ENCODE data around the gene MGAT5. TPM values are rescaled to one million over a fixed set of nuclear protein-coding genes. Genes with fewer than 3 reads are reported as not detected.
"Not testable (repeated sequence)": the region's sequence is repeated elsewhere in the genome, so short reads cannot be mapped to it uniquely, and the experiment has no call there.

MGAT5 gene
- polyA plus RNA-seq, 1 donor: 13.2 TPM

GRCh38 chr2:134279417-134279816, 25.5 kb downstream of the MGAT5 start:
- DNase-seq (ENCODE audit: low read depth): no peak

- no peak for DNase-seq (ENCODE audit: low read depth)
These were observed 26.4 kb downstream of the MGAT5 start for GRCh38 chr2:134280231-134280630.

- no peak for DNase-seq (ENCODE audit: low read depth)
These were observed 26.9 kb downstream of the MGAT5 start for GRCh38 chr2:134280726-134281125.

- no peak for DNase-seq (ENCODE audit: low read depth)
These were observed 28.0 kb downstream of the MGAT5 start for GRCh38 chr2:134281815-134282419.

GRCh38 chr2:134282629-134283400, 28.9 kb downstream of the MGAT5 start:
- no peak for DNase-seq (ENCODE audit: low read depth)

- DNase-seq (ENCODE audit: low read depth): no peak
These were observed 29.8 kb downstream of the MGAT5 start for GRCh38 chr2:134283661-134284060.

GRCh38 chr2:134284119-134284670, 30.3 kb downstream of the MGAT5 start:
- no peak for DNase-seq (ENCODE audit: low read depth)

- DNase-seq (ENCODE audit: low read depth): no peak
These were observed 33.5 kb downstream of the MGAT5 start for GRCh38 chr2:134287323-134287722.

GRCh38 chr2:134288814-134289213, 34.9 kb downstream of the MGAT5 start:
- DNase-seq (ENCODE audit: low read depth): no peak

- no peak for DNase-seq (ENCODE audit: low read depth)
These were observed 35.4 kb downstream of the MGAT5 start for GRCh38 chr2:134289225-134289624.

GRCh38 chr2:134290358-134290757, 36.5 kb downstream of the MGAT5 start:
- DNase-seq (ENCODE audit: low read depth): no peak

- DNase-seq (ENCODE audit: low read depth): no peak
These were observed 38.6 kb downstream of the MGAT5 start for GRCh38 chr2:134292514-134292913.

GRCh38 chr2:134293719-134294537, 40.1 kb downstream of the MGAT5 start:
- DNase-seq (ENCODE audit: low read depth): no peak

GRCh38 chr2:134294598-134294997, 40.7 kb downstream of the MGAT5 start:
- DNase-seq (ENCODE audit: low read depth): not testable (repeated sequence)

- DNase-seq (ENCODE audit: low read depth): no peak
These were observed 41.6 kb downstream of the MGAT5 start for GRCh38 chr2:134295441-134295840.

GRCh38 chr2:134296301-134296700, 42.4 kb downstream of the MGAT5 start:
- DNase-seq (ENCODE audit: low read depth): no peak

- DNase-seq (ENCODE audit: low read depth): no peak
These were observed 45.5 kb downstream of the MGAT5 start for GRCh38 chr2:134299334-134299733.

- DNase-seq (ENCODE audit: low read depth): no peak
These were observed 46.7 kb downstream of the MGAT5 start for GRCh38 chr2:134300585-134300984.

GRCh38 chr2:134301099-134301927, 47.4 kb downstream of the MGAT5 start:
- no peak for DNase-seq (ENCODE audit: low read depth)

GRCh38 chr2:134301928-134302260, 48.0 kb downstream of the MGAT5 start:
- no peak for DNase-seq (ENCODE audit: low read depth)

GRCh38 chr2:134304394-134305108, 50.7 kb downstream of the MGAT5 start:
- no peak for DNase-seq (ENCODE audit: low read depth)

All from forelimb muscle (tissue), 1 donor.